Measurements from ENCODE around the gene PRPF6. TPM values are rescaled to one million over a fixed set of nuclear protein-coding genes. Genes with fewer than 3 reads are reported as not detected.

Gene PRPF6
- total and polyA plus RNA-seq, 2 of the 13 experiments (the other 11 are each of a cell fraction or from before 2014, with no cell fraction given): 63.7 to 101 TPM

DNA sequence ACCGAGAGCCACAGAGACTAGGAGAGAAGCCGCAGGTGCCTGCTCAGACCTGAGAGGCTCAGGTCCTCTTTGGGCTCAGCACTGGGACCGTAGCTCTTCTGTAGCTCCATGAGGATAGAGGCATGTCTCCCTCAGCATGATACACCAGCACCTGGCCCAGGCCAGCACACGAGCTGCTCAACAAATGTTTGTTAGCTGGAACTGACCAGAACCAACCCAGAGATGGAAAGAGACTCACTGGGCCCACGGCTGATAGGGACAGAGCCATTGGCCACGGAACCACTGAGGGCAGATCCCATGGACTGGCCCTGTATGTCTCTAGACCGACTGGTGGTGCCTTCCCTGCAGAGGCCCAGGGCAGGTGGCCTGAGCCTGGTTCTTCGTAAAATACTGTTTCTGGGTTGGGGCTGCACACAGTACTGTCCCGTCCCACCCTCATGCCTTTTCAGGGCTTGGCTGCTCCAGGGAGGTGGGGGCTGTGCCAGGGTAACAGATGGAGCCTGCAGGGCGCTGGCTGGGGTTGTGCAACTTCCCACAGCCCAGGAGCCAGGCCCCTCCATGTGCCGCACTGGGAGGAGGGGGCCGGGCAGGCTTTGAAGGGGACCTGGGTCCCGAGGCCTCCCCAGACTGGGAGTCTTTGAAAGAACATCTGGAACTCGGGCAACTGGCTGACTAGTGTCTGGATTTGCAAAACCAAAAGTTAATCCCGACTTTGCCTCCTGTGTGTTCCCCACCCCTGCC, 60.3 kb downstream of the PRPF6 start (continued):
- TF ChIP-seq MEIS2 (CRISPR knock-in tag; IDR thresholded peaks at IDR 0.05) (peak; percentile 19; the same call in 1 of the 2 replicates), GPN1 (CRISPR knock-in tag; IDR thresholded peaks at IDR 0.05; ENCODE audit: borderline replicate concordance) (0 out of 2 replicates have a peak, but pooled peaks have one; percentile 21), ZBTB7B (CRISPR knock-in tag; IDR thresholded peaks at IDR 0.05) (peak; percentile 49; the same call in 1 of the 2 replicates), ZNF724P (CRISPR knock-in tag; IDR thresholded peaks at IDR 0.05; ENCODE audit: borderline replicate concordance) (peak; percentile 96), POLR2G (IDR thresholded peaks at IDR 0.05; ENCODE audit: low read depth, low read length) (peak; percentile 66), PAX8 (CRISPR knock-in tag; IDR thresholded peaks at IDR 0.05; ENCODE audit: borderline replicate concordance) (peak; percentile 37; the same call in 1 of the 2 replicates), ETV5 (CRISPR knock-in tag; IDR thresholded peaks at IDR 0.05; ENCODE audit: borderline replicate concordance) (peak; percentile 42), ZNF501 (CRISPR knock-in tag; IDR thresholded peaks at IDR 0.05) (0 out of 2 replicates have a peak, but pooled peaks have one; percentile 74), CCDC6 (CRISPR knock-in tag; IDR thresholded peaks at IDR 0.05) (peak; percentile 80; the same call in 1 of the 2 replicates), HNRNPL (IDR thresholded peaks at IDR 0.05; ENCODE audit: low read depth, low read length) (peak; percentile 83), ZNF232 (CRISPR knock-in tag; IDR thresholded peaks at IDR 0.05; ENCODE audit: borderline replicate concordance) (peak; percentile 64; the same call in 1 of the 2 replicates), NR2F1 (CRISPR knock-in tag; IDR thresholded peaks at IDR 0.05) (0 out of 4 replicates have a peak, but pooled peaks of 1 of the 2 experiments have one; percentile 26)
- TF ChIP-seq, protein P1, sequence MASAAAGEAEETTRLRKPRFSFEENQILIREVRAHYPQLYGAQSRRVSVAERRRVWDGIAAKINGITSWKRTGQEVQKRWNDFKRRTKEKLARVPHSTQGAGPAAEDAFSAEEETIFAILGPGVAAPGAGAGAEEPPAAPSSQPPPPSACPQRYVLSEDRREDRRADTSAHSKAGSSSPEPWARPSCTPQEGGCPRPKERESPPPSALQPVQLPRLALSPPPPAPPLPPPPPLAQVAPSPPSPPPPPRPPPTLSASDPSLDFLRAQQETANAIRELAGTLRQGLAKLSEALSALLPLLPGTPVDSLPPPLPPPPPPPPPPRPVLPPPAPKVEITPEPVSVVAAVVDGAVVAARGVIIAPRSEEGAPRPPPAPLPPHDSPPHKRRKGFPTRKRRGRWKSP (CRISPR knock-in tag; IDR thresholded peaks at IDR 0.05): peak; percentile 65
- TF ChIP-seq, protein P2, sequence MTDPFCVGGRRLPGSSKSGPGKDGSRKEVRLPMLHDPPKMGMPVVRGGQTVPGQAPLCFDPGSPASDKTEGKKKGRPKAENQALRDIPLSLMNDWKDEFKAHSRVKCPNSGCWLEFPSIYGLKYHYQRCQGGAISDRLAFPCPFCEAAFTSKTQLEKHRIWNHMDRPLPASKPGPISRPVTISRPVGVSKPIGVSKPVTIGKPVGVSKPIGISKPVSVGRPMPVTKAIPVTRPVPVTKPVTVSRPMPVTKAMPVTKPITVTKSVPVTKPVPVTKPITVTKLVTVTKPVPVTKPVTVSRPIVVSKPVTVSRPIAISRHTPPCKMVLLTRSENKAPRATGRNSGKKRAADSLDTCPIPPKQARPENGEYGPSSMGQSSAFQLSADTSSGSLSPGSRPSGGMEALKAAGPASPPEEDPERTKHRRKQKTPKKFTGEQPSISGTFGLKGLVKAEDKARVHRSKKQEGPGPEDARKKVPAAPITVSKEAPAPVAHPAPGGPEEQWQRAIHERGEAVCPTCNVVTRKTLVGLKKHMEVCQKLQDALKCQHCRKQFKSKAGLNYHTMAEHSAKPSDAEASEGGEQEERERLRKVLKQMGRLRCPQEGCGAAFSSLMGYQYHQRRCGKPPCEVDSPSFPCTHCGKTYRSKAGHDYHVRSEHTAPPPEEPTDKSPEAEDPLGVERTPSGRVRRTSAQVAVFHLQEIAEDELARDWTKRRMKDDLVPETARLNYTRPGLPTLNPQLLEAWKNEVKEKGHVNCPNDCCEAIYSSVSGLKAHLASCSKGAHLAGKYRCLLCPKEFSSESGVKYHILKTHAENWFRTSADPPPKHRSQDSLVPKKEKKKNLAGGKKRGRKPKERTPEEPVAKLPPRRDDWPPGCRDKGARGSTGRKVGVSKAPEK (CRISPR knock-in tag; IDR thresholded peaks at IDR 0.05; ENCODE audit: borderline replicate concordance): 0 out of 2 replicates have a peak, but pooled peaks have one; percentile 36
- TF ChIP-seq, protein P3, sequence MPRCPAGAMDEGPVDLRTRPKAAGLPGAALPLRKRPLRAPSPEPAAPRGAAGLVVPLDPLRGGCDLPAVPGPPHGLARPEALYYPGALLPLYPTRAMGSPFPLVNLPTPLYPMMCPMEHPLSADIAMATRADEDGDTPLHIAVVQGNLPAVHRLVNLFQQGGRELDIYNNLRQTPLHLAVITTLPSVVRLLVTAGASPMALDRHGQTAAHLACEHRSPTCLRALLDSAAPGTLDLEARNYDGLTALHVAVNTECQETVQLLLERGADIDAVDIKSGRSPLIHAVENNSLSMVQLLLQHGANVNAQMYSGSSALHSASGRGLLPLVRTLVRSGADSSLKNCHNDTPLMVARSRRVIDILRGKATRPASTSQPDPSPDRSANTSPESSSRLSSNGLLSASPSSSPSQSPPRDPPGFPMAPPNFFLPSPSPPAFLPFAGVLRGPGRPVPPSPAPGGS (CRISPR knock-in tag; IDR thresholded peaks at IDR 0.05): peak; percentile 53; the same call in 1 of the 2 replicates
- TF ChIP-seq, protein P4, sequence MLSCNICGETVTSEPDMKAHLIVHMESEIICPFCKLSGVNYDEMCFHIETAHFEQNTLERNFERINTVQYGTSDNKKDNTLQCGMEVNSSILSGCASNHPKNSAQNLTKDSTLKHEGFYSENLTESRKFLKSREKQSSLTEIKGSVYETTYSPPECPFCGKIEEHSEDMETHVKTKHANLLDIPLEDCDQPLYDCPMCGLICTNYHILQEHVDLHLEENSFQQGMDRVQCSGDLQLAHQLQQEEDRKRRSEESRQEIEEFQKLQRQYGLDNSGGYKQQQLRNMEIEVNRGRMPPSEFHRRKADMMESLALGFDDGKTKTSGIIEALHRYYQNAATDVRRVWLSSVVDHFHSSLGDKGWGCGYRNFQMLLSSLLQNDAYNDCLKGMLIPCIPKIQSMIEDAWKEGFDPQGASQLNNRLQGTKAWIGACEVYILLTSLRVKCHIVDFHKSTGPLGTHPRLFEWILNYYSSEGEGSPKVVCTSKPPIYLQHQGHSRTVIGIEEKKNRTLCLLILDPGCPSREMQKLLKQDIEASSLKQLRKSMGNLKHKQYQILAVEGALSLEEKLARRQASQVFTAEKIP (CRISPR knock-in tag; IDR thresholded peaks at IDR 0.05; ENCODE audit: borderline replicate concordance): no peak
- TF ChIP-seq, protein P5, sequence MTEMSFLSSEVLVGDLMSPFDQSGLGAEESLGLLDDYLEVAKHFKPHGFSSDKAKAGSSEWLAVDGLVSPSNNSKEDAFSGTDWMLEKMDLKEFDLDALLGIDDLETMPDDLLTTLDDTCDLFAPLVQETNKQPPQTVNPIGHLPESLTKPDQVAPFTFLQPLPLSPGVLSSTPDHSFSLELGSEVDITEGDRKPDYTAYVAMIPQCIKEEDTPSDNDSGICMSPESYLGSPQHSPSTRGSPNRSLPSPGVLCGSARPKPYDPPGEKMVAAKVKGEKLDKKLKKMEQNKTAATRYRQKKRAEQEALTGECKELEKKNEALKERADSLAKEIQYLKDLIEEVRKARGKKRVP (CRISPR knock-in tag; IDR thresholded peaks at IDR 0.05): peak in 1 of 2 experiments; percentile 33; a peak in 1 of 4 replicates

Measured in HepG2 (cell line).